Measurements from ENCODE around the gene SEC63.
A peak's percentile ranks its signal among the peaks of the same experiment; 100 is the strongest.

The SEC63 gene

GRCh38 chr6:107869871-107870270, 88.1 kb downstream of the SEC63 start:
- no peak for ATAC-seq
- no peak for TF ChIP-seq ISL1 (CRISPR knock-in tag; IDR thresholded peaks at IDR 0.05)
- TF ChIP-seq ZFP3 (CRISPR knock-in tag; IDR thresholded peaks at IDR 0.05), result no peak
- TF ChIP-seq PATZ1 (CRISPR knock-in tag; IDR thresholded peaks at IDR 0.05; ENCODE audit: borderline replicate concordance), result no peak
- no peak for TF ChIP-seq POU6F1 (CRISPR knock-in tag; IDR thresholded peaks at IDR 0.05; ENCODE audit: borderline replicate concordance, low read depth)

- TF ChIP-seq ZFP3 (CRISPR knock-in tag; IDR thresholded peaks at IDR 0.05) (no peak), RARB (CRISPR knock-in tag; IDR thresholded peaks at IDR 0.05) (no peak), SNAI2 (CRISPR knock-in tag; IDR thresholded peaks at IDR 0.05) (no peak), ZNF70 (CRISPR knock-in tag; IDR thresholded peaks at IDR 0.05) (no peak), POU6F1 (CRISPR knock-in tag; IDR thresholded peaks at IDR 0.05; ENCODE audit: borderline replicate concordance, low read depth) (no peak), GLIS3 (CRISPR knock-in tag; IDR thresholded peaks at IDR 0.05) (no peak), ISL1 (CRISPR knock-in tag; IDR thresholded peaks at IDR 0.05) (no peak), ZNF8 (CRISPR knock-in tag; IDR thresholded peaks at IDR 0.05) (no peak), TSHZ2 (CRISPR knock-in tag; IDR thresholded peaks at IDR 0.05) (no peak), ZC3H10 (CRISPR knock-in tag; IDR thresholded peaks at IDR 0.05) (no peak), CSRNP3 (CRISPR knock-in tag; IDR thresholded peaks at IDR 0.05) (no peak)
- no peak for ATAC-seq
Observed at GRCh38 chr6:107868867-107869611, 89.0 kb downstream of the SEC63 start.

- TF ChIP-seq ISL1 (CRISPR knock-in tag; IDR thresholded peaks at IDR 0.05) (no peak), ZC3H10 (CRISPR knock-in tag; IDR thresholded peaks at IDR 0.05) (no peak)
- peak; percentile 28 for ATAC-seq
Observed at GRCh38 chr6:107867302-107867615, 90.7 kb downstream of the SEC63 start.

- ATAC-seq, result peak; percentile 61
- no peak for TF ChIP-seq POU6F1 (CRISPR knock-in tag; IDR thresholded peaks at IDR 0.05; ENCODE audit: borderline replicate concordance, low read depth)
- no peak for TF ChIP-seq ZFP30 (CRISPR knock-in tag; IDR thresholded peaks at IDR 0.05)
- no peak for TF ChIP-seq ZNF565 (CRISPR knock-in tag; conservative IDR thresholded peaks at IDR 0.05; ENCODE audit: low read depth)
- TF ChIP-seq CSDC2 (CRISPR knock-in tag; IDR thresholded peaks at IDR 0.05), result no peak
- no peak for TF ChIP-seq ZFP3 (CRISPR knock-in tag; IDR thresholded peaks at IDR 0.05)
- TF ChIP-seq SNAI2 (CRISPR knock-in tag; IDR thresholded peaks at IDR 0.05), result no peak
- no peak for TF ChIP-seq ESRRG (CRISPR knock-in tag; IDR thresholded peaks at IDR 0.05)
- no peak for TF ChIP-seq TSHZ2 (CRISPR knock-in tag; IDR thresholded peaks at IDR 0.05)
- no peak for TF ChIP-seq ISL1 (CRISPR knock-in tag; IDR thresholded peaks at IDR 0.05)
- no peak for TF ChIP-seq ARNTL (CRISPR knock-in tag; IDR thresholded peaks at IDR 0.05; ENCODE audit: borderline replicate concordance, low read depth)
- no peak for TF ChIP-seq OSR1 (CRISPR knock-in tag; IDR thresholded peaks at IDR 0.05)
- no peak for TF ChIP-seq ZNF8 (CRISPR knock-in tag; IDR thresholded peaks at IDR 0.05)
Observed at GRCh38 chr6:107866606-107867301, 91.3 kb downstream of the SEC63 start.

Measured in SK-N-SH treated with all-trans-retinoic acid at 6 μM for 48 hours (cell line).